Astrocyte of the hippocampus (primary cell): ENCODE results near the gene RANBP9.

Experiments used
- DNase-seq: peaks from one replicate; pipeline ENCODE4 v3.0.0; 2011; ENCODE audit warnings: low read depth, low spot score

RANBP9 gene

DNA sequence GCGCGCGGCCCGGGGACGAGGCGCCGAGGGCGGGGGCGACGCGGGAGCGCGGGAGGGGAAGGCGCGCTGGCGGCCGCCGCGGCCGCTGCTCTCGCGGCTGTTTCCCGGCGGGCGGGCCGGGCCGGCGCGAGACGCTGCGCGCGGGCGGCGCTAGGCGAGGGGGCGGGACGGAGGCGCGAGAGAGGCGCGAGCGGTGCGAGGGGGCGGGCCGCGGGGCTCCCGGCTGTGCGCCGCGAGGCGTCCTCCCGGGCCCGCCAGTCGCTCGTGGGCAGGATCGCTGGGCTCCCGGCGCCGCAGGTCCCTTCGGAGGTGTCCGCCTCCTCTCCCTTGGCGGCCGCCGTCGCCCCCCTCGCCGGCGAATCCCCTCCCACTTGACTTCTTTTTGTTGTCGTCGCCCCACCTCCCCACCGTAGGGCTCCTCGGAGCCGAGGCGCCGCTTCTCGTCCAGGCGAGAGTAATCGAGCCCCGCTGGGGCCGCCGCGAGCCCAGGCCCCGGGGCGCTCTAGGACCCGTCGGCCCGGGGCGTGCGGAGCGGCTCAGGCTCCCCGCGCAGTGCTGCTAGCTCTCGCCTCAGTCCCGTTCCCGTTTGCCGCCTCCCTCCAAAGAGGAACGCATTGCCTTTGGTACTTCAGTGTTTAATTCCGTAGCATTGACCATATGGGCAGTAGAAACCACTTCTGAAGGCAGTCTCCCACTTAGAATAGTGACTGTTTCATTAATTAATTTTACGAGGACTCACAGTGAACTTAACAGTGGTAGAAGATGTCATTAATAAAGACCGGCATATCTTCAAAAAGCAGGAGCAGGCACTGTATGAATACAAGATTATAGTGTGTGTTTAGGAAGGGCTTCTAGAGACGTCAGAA lies at the start of gene RANBP9:
RANBP9 (minus strand) TSS at position 103 of the 866 bp plus-strand sequence. CDS start 330 bp downstream, outside the sequence.
- DNase-seq = peak; percentile 97

- DNase-seq = peak; percentile 7
Measured at GRCh38 chr6:13760307-13761304, 49.0 kb upstream of the RANBP9 start.

GRCh38 chr6:13759025-13759424 lies 47.4 kb upstream of the RANBP9 start:
- no peak for DNase-seq

DNA sequence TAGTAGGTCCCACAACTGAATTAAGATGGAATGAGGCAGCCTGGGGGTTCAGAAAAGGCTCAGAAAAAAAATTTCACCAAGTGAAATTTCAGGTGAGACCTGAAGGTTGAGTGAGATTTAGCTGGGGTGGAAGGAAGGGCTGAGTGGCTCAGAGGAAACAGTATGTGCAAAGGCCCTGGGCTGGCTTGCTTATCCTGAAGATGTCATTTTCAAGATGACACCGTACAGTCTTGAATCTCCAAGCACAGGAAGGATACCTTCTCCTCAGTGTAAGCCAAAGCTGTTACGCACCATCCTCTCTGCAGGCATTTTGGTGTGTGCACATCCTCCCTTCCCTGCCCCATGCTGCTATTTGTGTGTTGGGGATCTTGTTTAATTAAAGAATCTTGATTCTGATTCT lies 43.0 kb upstream of the RANBP9 start:
- DNase-seq = no peak

- DNase-seq = no peak
Measured at GRCh38 chr6:13743736-13744127, 32.1 kb upstream of the RANBP9 start.

- no peak for DNase-seq
Measured at GRCh38 chr6:13742961-13743735, 31.5 kb upstream of the RANBP9 start.

DNA sequence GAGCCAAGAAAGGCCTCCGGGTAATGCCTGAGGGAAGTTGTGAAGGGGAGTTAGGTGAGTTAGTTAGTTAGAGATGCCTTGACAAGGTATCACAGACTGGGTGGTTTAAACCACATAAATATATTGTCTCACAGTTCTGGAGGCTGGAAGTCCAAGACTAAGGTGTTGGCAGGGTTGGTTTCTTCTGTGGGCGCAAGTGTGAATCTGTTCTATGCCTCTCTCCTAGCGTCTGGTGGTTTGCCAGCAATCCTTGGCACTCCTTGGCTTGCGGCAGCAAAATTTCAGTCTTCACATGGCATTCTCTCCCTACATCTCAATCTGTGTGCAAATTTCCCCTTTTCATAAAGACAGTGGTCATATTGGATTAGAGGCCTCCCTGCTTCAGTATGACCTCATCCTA lies 29.7 kb upstream of the RANBP9 start:
- no peak for DNase-seq

DNA sequence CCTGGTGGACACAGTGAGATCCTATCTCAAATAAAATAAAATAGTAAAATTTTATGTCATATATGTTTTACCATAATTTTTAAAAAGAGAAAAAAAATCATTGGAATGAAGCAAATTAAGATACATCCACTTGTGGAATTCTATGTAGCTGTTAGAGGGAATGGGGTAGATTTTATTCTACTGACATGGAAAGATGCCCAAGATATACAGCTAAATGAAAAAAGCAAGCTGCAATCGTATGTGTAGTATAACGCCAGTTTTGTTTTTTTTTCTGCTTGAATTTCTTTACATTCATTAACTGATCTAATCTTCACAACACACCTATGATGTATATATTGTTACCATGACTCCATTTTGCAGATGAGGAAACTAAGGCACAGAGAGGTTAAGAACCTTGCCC lies 23.4 kb upstream of the RANBP9 start:
- no peak for DNase-seq

- peak; percentile 79 for DNase-seq
Measured at GRCh38 chr6:13733178-13733887, 21.7 kb upstream of the RANBP9 start.

DNA sequence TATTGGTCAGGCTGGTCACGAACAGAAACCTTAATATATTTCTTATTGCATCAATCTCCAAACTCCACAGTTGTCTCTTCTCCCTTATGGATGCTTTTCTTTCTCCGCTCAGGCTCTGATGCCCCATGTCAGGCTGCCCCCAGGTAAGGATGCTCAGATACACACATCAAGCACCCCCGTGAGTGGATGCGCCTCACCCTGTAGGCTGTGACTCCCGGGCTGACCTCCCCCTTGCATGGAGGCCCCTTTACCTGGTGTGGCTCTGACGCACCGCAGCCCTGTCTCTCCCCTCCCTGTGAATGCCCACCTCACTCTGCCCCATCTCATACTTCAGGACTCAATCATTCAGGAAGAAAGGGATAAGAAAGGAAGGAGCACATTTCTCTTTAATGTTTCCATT lies 19.1 kb upstream of the RANBP9 start:
- DNase-seq = no peak

DNA sequence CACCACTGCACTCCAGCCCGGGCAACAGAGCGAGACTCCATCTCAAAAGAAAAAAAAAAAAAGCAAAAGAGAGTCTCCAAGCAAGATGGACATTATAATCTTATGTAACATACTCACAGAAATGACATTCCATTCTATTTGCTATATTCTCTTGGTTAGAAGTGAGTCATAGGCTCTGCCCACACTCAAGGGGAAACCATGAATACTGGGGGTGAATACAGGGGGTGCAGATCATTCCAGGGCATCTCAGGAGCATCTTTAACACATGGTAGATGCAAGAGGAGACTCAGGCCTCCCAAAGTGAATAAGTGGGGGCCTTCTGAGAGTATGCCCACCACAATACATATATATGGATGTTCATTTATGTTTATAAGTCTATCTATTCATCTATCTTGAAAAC lies 18.3 kb upstream of the RANBP9 start:
- DNase-seq = peak; percentile 31

GRCh38 chr6:13725570-13725969 lies 13.9 kb upstream of the RANBP9 start:
- peak; percentile 61 for DNase-seq

DNA sequence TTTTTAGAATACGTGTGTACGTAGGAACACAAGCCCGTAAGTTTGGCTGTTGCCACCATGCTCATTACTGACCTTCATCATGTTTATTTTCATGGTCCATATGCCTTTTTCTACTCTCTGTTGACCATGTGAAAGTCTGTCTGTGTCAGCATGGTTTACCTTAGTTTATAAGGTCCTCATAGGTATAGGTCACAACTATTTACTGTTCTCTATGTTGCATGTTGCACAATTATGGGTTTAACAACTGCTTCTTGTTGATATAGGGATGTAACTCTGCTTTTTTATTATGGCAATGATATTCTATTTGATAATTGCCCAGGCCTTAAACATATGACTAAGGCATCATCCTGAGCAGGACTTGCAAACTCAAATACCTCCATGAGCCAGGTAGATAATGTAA lies 13.4 kb upstream of the RANBP9 start:
- DNase-seq = no peak

- peak; percentile 36 for DNase-seq
Measured at GRCh38 chr6:13724182-13724581, 12.5 kb upstream of the RANBP9 start.

- DNase-seq = no peak
Measured at GRCh38 chr6:13722880-13723279, 11.2 kb upstream of the RANBP9 start.

DNA sequence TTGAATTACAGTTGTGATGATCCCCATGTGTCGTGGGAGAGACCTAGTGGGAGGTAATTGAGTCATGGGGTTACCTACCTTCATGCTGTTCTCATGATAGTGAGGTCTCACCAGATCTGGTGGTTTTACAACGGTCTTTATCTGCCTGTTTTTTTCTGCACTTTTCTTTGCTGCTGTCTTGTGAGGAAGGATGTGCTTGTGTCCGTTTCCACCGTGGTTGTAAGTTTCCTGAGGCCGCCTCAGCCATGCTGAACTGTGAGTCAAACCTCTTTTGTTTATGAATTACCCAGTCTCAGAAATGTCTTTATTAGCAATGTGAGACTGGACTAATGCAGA lies 6.5 kb upstream of the RANBP9 start:
- DNase-seq = no peak

GRCh38 chr6:13716955-13717295 lies 5.3 kb upstream of the RANBP9 start:
- DNase-seq = no peak

DNA sequence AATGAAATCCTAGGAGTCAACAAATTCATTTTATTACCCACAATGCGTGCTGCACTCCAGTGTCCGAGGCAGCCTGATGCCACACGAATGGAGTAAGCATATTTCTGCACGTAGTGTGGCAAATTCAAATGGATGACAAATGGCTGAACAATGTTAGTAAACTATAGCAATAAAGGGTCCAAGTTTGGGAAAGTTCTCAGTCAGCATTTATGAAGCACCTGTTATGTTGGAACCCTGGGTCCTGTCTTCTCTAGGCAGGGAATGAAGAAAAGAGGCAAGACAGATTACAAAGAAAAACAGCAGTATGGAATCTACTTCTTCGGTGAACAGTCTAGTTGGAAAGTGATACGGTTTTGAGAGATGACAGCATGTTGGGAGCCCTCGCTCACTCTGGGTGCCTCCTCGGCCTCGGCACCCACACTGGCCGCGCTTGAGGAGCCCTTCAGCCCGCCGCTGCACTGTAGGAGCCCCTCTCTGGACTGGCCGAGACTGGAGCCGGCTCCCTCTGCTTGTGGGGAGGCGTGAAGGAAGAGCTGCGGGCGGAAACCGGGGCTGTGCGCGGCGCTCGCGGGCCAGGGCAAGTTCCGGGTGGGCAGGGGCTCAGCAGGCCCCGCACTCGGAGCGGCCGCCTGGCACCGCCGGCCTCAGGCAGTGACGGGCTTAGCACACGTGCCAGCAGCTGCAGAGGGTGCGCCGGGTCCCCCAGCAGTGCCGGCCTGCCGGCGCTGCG lies 4.8 kb upstream of the RANBP9 start:
- no peak for DNase-seq

DNA sequence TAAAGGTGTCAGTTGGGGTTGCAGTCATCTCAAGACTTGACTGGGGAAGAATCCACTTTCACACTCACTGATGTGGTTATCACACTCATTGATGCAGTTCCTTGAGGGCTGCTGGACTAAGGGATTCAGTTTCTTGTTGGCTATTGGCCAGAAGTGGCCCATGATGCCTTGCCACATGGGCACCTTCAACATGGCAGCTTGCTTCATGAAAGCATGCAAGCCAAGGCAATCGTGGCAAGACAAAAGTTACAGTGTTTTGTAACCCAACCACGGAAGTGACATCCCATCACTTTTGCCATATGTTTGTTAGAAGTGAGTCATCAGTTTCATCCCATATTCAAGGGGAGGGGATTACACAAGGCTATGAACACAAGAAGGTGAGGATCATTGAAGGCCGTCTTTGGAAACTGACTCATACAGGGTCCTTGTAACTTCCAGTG lies 3.8 kb upstream of the RANBP9 start:
- no peak for DNase-seq

DNA sequence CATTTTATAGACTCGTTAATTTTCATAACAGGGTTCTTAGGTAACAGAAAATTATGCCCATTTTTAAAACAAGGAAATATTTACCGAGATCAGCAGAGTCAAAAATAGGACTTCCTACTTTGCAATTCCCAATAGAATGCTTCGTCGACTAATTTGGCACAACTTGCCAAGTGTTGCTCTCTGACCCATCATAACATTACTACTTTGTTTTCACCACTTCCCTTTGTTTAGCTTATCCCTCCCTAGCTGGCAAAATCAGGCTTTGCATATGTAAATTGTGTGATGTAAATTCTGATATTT lies 914 bp upstream of the RANBP9 start:
- no peak for DNase-seq

DNA sequence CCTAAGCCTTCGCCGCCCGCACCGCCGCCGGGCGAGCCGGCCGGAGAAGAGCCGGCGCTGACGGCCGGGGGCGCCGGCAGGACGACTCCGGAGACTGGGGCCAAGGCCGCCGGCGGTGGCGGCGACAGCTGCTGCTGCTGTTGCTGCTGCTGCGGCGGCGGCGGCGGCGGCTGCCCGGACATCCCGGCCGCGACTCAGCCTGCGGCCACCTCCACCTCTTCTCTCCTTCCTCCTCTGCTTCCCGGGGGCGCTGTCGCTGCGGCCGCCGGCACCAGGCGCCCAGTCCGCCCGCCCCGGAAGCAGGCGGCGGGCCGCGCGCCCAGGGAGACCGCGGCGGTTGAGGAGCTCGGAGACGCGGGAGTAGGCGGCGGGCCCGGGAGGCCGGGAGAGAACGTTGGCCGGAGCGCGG lies 307 bp downstream of the RANBP9 start:
- no peak for DNase-seq
